GM12878 (cell line): ENCODE data around the gene LSM6. TPM values are rescaled to one million over a fixed set of nuclear protein-coding genes. Genes with fewer than 3 reads are reported as not detected.

ENCODE experiments used
- ATAC-seq: fragments of 200-7000 bp; cut with Tn5 transposase; 3 replicates; pipeline ENCODE4 v1.9.1; 2020; ENCODE audit warnings: mild to moderate bottlenecking, moderate library complexity
- BruUV-seq: library from RNA; stranded (reverse); fragments of 400-500 nt; replicated peaks from 2 replicates; lab custom pipeline; 2021; lab: Mats Ljungman, UMichigan
- CTCF ChIA-PET: fragments of 300-600 bp; sonication (Branson Sonifier 250); formaldehyde crosslinking; extraction: SDS; loops from one replicate; lab custom pipeline; 2021; ENCODE audit warnings: inconsistent platforms; lab: Yijun Ruan, JAX
- POLR2A ChIA-PET: fragments of 350-600 bp; formaldehyde crosslinking; extraction: SDS; loops from one replicate; lab custom pipeline; 2021; ENCODE audit warnings: inconsistent platforms; lab: Charles Lee
- RAD21 ChIA-PET: fragments of 300-600 bp; sonication (Branson Sonifier 250); formaldehyde crosslinking; loops from one replicate; lab custom pipeline; 2023; ENCODE audit warnings: antibody characterized with exemption; ENCODE audit not compliant: unreplicated experiment; lab: Charles Lee
- SMC1A ChIA-PET: fragments of 300-600 bp; sonication (Branson Sonifier 250); formaldehyde crosslinking; loops from one replicate; lab custom pipeline; 2023; ENCODE audit not compliant: unreplicated experiment, uncharacterized antibody; lab: Charles Lee
- DNase-seq: peaks from one replicate; pipeline ENCODE4 v3.0.0-alpha.2; 2011; ENCODE audit warnings: low read depth, low spot score
- FAIRE-seq: peaks from 3 replicates; lab custom pipeline; 2011; peaks lifted over from hg19 to GRCh38; lab: Jason Lieb, UNC
- H2AFZ ChIP-seq: 2 replicates; pipeline ENCODE4 v1.6.0; 2011; ENCODE audit warnings: low read depth, low read length, control low read depth; ENCODE audit not compliant: control insufficient read depth
- H3K27ac ChIP-seq: 2 replicates; pipeline ENCODE4 v1.5.1; 2011; ENCODE audit warnings: control low read depth; ENCODE audit not compliant: control insufficient read depth, insufficient read depth
- H3K27me3 ChIP-seq, 2 experiments: replicated peaks in 1 of 2; 2 replicates each; pipeline versions ENCODE4 v1.6.0 to v1.6.1; 2011; ENCODE audit warnings: low read length in 1 of 2; ENCODE audit not compliant: control insufficient read depth in 2 of 2, insufficient read depth in 2 of 2
- H3K36me3 ChIP-seq, 2 experiments: 2 replicates each; pipeline ENCODE4 v1.5.1; 2011; ENCODE audit warnings: low read length in 1 of 2; ENCODE audit not compliant: control insufficient read depth in 2 of 2, insufficient read depth in 2 of 2
- H3K4me1 ChIP-seq: 2 replicates; pipeline ENCODE4 v1.6.1; 2011; ENCODE audit warnings: mild to moderate bottlenecking, low read length, moderate library complexity, mixed read lengths; ENCODE audit not compliant: control insufficient read depth, insufficient read depth
- H3K4me2 ChIP-seq: 2 replicates; pipeline ENCODE4 v1.6.0; 2011; ENCODE audit warnings: control low read depth; ENCODE audit not compliant: control insufficient read depth, insufficient read depth
- H3K4me3 ChIP-seq: fragments of 200-600 bp; sonication (generic); 2 replicates; pipeline ENCODE4 v1.5.1; 2016
- H3K79me2 ChIP-seq: 2 replicates; pipeline ENCODE4 v1.6.0; 2011; ENCODE audit warnings: low read length; ENCODE audit not compliant: control insufficient read depth, insufficient read depth
- H3K9ac ChIP-seq: 2 replicates; pipeline ENCODE4 v1.8.0; 2011; ENCODE audit warnings: low read length, control low read depth, mixed read lengths; ENCODE audit not compliant: control insufficient read depth, insufficient read depth
- H3K9me3 ChIP-seq: replicated peaks from 3 replicates; pipeline ENCODE4 v1.5.1; 2011; ENCODE audit warnings: mild to moderate bottlenecking, low read length; ENCODE audit not compliant: control insufficient read depth, insufficient read depth
- H4K20me1 ChIP-seq: 2 replicates; pipeline ENCODE4 v1.6.0; 2011; ENCODE audit not compliant: control insufficient read depth, insufficient read depth
- ATF7 ChIP-seq: fragments of 450-650 bp; IDR thresholded peaks from 2 replicates; pipeline ENCODE4 v1.6.1; 2016; ENCODE audit warnings: low read depth, mild to moderate bottlenecking
- CEBPB ChIP-seq, 2 experiments: fragments of 150-350 bp in 1 of 2; IDR thresholded peaks; 2 replicates each; pipeline ENCODE4 v1.6.1; 2012 to 2014; ENCODE audit warnings: low read depth in 2 of 2, low read length in 2 of 2, borderline replicate concordance in 1 of 2, inconsistent platforms in 1 of 2
- MYC ChIP-seq: IDR thresholded peaks from 2 replicates; pipeline ENCODE4 v1.6.1; 2011; ENCODE audit warnings: mild to moderate bottlenecking, low read length, moderate library complexity, inconsistent platforms; ENCODE audit not compliant: insufficient read depth, insufficient replicate concordance, insufficient read length, severe bottlenecking
- RBBP5 ChIP-seq: fragments of 200-600 bp; sonication (generic); conservative IDR thresholded peaks from 2 replicates; pipeline ENCODE4 v1.6.1; 2016
- WGBS: methylation state at CpG from one replicate; pipeline ENCODE4 v1.1.6; 2016; ENCODE audit warnings: low lambda C conversion rate; ENCODE audit not compliant: insufficient replicate concordance, insufficient coverage; ENCODE audit errors: missing lambda C conversion rate; 5-methylcytosine and 5-hydroxymethylcytosine counted together
- in situ Hi-C: fragments of 300-500 bp; cut with MboI; formaldehyde crosslinking; loops from 9 replicates; pipeline ENCODE4 v1.14.3; 2018; ENCODE audit warnings: mixed read lengths
- intact Hi-C: fragments of 100-400 bp; cut with micrococcal nuclease; formaldehyde crosslinking; loops from one replicate; pipeline ENCODE4 v1.14.2; 2022; ENCODE audit not compliant: unreplicated experiment
- polyA plus RNA-seq, 11 experiments: library from polyadenylated mRNA; depleted of rRNA in 4 of 11; unstranded in 6 of 11; stranded (reverse) in 5 of 11; fragments of >200 nt; fragmentation: Nextera tagmentation in 4 of 11; fragmentation: Illumina TruSeq in 1 of 11; extraction: Ambion mirVana in 4 of 11; extraction: Trizol in 1 of 11; gene quantifications; 1 replicate in 1 of 11; 2 replicates in 10 of 11; pipeline versions ENCODE4 v1.2.1 to v1.2.3, GENCODE V29; 2011 to 2016; ENCODE audit warnings: inconsistent platforms in 2 of 11, missing spikeins in 2 of 11, low read depth in 1 of 11
- total RNA-seq, 4 experiments: library from RNA; depleted of rRNA in 3 of 4; stranded (reverse); fragments of >200 nt in 3 of 4; fragmentation: Illumina TruSeq in 1 of 4; extraction: Trizol in 1 of 4; gene quantifications; 2 replicates each; pipeline versions ENCODE4 v1.2.1 to v1.2.3, GENCODE V29; 2013 to 2021
- TF ChIP-seq, protein P1 (sequence below): fragments of 450-650 bp; IDR thresholded peaks from 2 replicates; pipeline ENCODE4 v1.6.1; 2017; ENCODE audit warnings: mild to moderate bottlenecking, moderate library complexity
- TF ChIP-seq, protein P2 (sequence below): fragments of 150-350 bp; IDR thresholded peaks from 2 replicates; pipeline ENCODE4 v1.6.1; 2014; ENCODE audit warnings: mild to moderate bottlenecking, low read depth, low read length

Gene LSM6
- total and polyA plus RNA-seq, 10 of the 15 experiments (the other 5 are each of a cell fraction or from before 2014, with no cell fraction given) = 68.0 to 282 (median 229) TPM

DNA sequence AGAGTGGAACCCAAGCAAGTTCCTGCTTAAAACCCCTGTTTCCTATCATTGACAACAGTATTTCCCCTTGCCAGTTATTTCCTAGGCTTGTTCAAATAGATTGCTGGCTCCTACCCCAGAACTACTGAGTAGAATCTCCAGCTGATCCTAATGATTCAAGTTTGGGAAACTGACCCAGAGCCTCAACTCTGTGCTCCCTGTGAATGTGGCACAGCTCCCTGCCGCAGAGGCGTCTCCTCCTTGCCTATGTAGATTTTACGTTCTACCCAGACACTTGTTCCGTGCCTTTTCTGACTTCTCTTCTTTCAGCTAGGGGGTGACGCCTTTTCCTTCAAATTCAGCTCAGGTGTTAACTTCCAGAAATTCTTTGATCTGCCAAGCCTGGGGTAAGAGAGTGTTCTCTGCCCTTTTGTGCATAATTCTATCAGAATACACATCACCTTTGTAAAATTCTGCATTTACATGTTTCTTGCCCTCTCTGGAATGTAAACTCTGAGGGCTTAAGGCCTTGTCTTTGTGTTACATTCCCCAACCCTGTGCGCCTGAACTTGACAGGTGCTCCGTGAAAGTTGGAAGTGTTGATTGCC lies 4.4 kb downstream of the LSM6 start (continued):
- TF ChIP-seq, protein P1, sequence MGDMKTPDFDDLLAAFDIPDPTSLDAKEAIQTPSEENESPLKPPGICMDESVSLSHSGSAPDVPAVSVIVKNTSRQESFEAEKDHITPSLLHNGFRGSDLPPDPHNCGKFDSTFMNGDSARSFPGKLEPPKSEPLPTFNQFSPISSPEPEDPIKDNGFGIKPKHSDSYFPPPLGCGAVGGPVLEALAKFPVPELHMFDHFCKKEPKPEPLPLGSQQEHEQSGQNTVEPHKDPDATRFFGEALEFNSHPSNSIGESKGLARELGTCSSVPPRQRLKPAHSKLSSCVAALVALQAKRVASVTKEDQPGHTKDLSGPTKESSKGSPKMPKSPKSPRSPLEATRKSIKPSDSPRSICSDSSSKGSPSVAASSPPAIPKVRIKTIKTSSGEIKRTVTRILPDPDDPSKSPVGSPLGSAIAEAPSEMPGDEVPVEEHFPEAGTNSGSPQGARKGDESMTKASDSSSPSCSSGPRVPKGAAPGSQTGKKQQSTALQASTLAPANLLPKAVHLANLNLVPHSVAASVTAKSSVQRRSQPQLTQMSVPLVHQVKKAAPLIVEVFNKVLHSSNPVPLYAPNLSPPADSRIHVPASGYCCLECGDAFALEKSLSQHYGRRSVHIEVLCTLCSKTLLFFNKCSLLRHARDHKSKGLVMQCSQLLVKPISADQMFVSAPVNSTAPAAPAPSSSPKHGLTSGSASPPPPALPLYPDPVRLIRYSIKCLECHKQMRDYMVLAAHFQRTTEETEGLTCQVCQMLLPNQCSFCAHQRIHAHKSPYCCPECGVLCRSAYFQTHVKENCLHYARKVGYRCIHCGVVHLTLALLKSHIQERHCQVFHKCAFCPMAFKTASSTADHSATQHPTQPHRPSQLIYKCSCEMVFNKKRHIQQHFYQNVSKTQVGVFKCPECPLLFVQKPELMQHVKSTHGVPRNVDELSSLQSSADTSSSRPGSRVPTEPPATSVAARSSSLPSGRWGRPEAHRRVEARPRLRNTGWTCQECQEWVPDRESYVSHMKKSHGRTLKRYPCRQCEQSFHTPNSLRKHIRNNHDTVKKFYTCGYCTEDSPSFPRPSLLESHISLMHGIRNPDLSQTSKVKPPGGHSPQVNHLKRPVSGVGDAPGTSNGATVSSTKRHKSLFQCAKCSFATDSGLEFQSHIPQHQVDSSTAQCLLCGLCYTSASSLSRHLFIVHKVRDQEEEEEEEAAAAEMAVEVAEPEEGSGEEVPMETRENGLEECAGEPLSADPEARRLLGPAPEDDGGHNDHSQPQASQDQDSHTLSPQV = no peak
- TF ChIP-seq ATF7 = no peak

DNA sequence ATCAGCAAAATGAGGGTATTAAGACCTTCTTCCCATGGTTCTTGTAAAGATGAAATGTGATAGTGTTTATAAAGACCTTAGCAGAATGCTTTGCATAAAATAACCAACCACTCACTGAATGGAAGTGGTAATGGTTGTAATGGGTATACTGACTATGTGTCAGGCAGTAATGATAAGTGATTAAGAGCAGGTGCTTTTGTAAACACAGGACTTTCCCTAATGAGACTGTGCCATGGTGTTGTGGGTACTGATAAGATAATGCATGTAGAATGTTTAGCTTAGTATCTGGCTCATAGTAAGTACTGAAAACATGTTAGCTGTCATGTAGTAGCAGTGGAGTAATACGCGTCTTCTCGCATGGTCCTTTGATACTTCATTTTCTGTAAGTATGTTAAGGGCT lies 6.9 kb downstream of the LSM6 start:
- intact Hi-C loops (no loop called here), in situ Hi-C loops (no loop called here)
- no TSS peak for BruUV-seq
- TF ChIP-seq, protein P2, sequence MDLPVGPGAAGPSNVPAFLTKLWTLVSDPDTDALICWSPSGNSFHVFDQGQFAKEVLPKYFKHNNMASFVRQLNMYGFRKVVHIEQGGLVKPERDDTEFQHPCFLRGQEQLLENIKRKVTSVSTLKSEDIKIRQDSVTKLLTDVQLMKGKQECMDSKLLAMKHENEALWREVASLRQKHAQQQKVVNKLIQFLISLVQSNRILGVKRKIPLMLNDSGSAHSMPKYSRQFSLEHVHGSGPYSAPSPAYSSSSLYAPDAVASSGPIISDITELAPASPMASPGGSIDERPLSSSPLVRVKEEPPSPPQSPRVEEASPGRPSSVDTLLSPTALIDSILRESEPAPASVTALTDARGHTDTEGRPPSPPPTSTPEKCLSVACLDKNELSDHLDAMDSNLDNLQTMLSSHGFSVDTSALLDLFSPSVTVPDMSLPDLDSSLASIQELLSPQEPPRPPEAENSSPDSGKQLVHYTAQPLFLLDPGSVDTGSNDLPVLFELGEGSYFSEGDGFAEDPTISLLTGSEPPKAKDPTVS = no peak
- TF ChIP-seq RBBP5 = no peak
- TF ChIP-seq MYC = no peak
- TF ChIP-seq CEBPB (IDR thresholded peaks at IDR 0.05; ENCODE audit: borderline replicate concordance in 1 of 2, low read depth in 2 of 2, low read length in 2 of 2) = no peak
- TF ChIP-seq, all 136 proteins: peak for 0
- Histone ChIP-seq H4K20me1 (no peaks in the 10 kb centered on the region), H3K4me2 (no peak overlapping the region), H3K27me3 (no peaks in the 10 kb centered on the region), H3K4me1 (peaks cover 11% of the 10 kb centered on the region; the same call in 1 of the 2 replicates), H3K4me3 (no peak overlapping the region), H3K36me3 (peaks cover 0 to 11% of the 10 kb centered on the region in 2 experiments; a peak in 1 of 4 replicates), H3K79me2 (peaks cover 58% of the 10 kb centered on the region), H3K27ac (no peak overlapping the region), H2AFZ (no peak overlapping the region), H3K9me3 (no peaks in the 10 kb centered on the region), H3K9ac (no peak overlapping the region)
- WGBS = 98% methylated on average over 3 of the region's 3 CpGs
- SMC1A ChIA-PET = interaction anchor here (0.9 to 3.6 kb wide), 4 partner anchors 11 to 87 kb away, joined by 3 to 20 read pairs (median 4); no protein-coding TSS in a partner anchor
- RAD21 ChIA-PET = interaction anchor here (0.7 to 1.2 kb wide), 2 partner anchors 87 to 160 kb away, joined by 3 to 6 read pairs; no protein-coding TSS in a partner anchor
- POLR2A ChIA-PET = no interaction called here
- no peak for DNase-seq
- ATAC-seq = peak; percentile 68
- CTCF ChIA-PET = interaction anchor here (1.0 to 2.6 kb wide), 3 partner anchors 10 to 87 kb away, joined by 3 to 9 read pairs (median 4); no protein-coding TSS in a partner anchor
- FAIRE-seq = no peak
